Progenitor cell of endocrine pancreas (in vitro differentiated cells): ENCODE measurements around the gene GAN. TPM values are rescaled to one million over a fixed set of nuclear protein-coding genes. Genes with fewer than 3 reads are reported as not detected.

Experiments used
- DNase-seq: peaks from one replicate; pipeline ENCODE4 v3.0.0; 2021; ENCODE audit warnings: low spot score; ENCODE audit not compliant: unreplicated experiment
- H3K27ac Mint-ChIP-seq: 2 replicates; pipeline ENCODE4 v1.8.0; 2021; ENCODE audit warnings: mild to moderate bottlenecking, moderate library complexity, mixed read lengths
- H3K27me3 Mint-ChIP-seq: 2 replicates; pipeline ENCODE4 v1.8.0; 2021; ENCODE audit warnings: mixed read lengths
- H3K36me3 Mint-ChIP-seq: 2 replicates; pipeline ENCODE4 v1.8.0; 2022; ENCODE audit warnings: mixed read lengths; ENCODE audit not compliant: insufficient read depth
- H3K4me1 Mint-ChIP-seq: 2 replicates; pipeline ENCODE4 v1.8.0; 2021; ENCODE audit warnings: low read depth, mixed read lengths
- H3K4me3 Mint-ChIP-seq: 2 replicates; pipeline ENCODE4 v1.8.0; 2021; ENCODE audit warnings: low read depth, mild to moderate bottlenecking, moderate library complexity, mixed read lengths
- H3K9me3 Mint-ChIP-seq: 2 replicates; pipeline ENCODE4 v1.8.0; 2021; ENCODE audit warnings: low read depth, mixed read lengths
- CTCF ChIP-seq: fragments of 200-600 bp; sonication (generic); IDR thresholded peaks from one replicate; pipeline ENCODE4 v1.5.0; 2021; ENCODE audit warnings: antibody characterized with exemption, mild to moderate bottlenecking; ENCODE audit not compliant: unreplicated experiment
- total RNA-seq: library from RNA; stranded (reverse); gene quantifications from 2 replicates; pipeline ENCODE4 v1.2.1, GENCODE V29; 2021

Gene GAN
- total RNA-seq, 1 donor from 2014 or later: 14.0 TPM

GRCh38 chr16:81374550-81374949, 59.8 kb downstream of the GAN start:
- Mint-ChIP-seq H3K9me3 (no peaks in the 10 kb centered on the region), H3K27ac (no peak overlapping the region), H3K4me3 (no peak overlapping the region), H3K27me3 (no peaks in the 10 kb centered on the region), H3K36me3 (peaks cover 6% of the 10 kb centered on the region), H3K4me1 (peaks cover 1% of the 10 kb centered on the region)
- no peak for TF ChIP-seq CTCF
- no peak for DNase-seq

GRCh38 chr16:81376880-81377279, 62.1 kb downstream of the GAN start:
- no peak overlapping the region for H3K4me3 Mint-ChIP-seq
- H3K36me3 Mint-ChIP-seq: peaks cover 7% of the 10 kb centered on the region
- DNase-seq: no peak
- no peak for TF ChIP-seq CTCF
- no peaks in the 10 kb centered on the region for H3K27me3 Mint-ChIP-seq
- peaks cover 8% of the 10 kb centered on the region for H3K4me1 Mint-ChIP-seq
- H3K27ac Mint-ChIP-seq: no peak overlapping the region
- H3K9me3 Mint-ChIP-seq: no peaks in the 10 kb centered on the region

GRCh38 chr16:81378049-81378448, 63.3 kb downstream of the GAN start:
- Mint-ChIP-seq H3K27me3 (no peaks in the 10 kb centered on the region), H3K4me3 (no peak overlapping the region), H3K9me3 (no peaks in the 10 kb centered on the region), H3K4me1 (peaks cover 8% of the 10 kb centered on the region), H3K36me3 (peaks cover 7% of the 10 kb centered on the region), H3K27ac (peak overlapping the region; percentile 84)
- no peak for DNase-seq
- no peak for TF ChIP-seq CTCF

- no peak for TF ChIP-seq CTCF
- Mint-ChIP-seq H3K4me1 (peaks cover 8% of the 10 kb centered on the region), H3K27ac (no peak overlapping the region), H3K36me3 (peaks cover 6% of the 10 kb centered on the region), H3K4me3 (no peak overlapping the region), H3K9me3 (no peaks in the 10 kb centered on the region), H3K27me3 (no peaks in the 10 kb centered on the region)
- DNase-seq: no peak
These were observed 66.2 kb downstream of the GAN start for GRCh38 chr16:81380932-81381331.

- H3K4me1 Mint-ChIP-seq: peaks cover 8% of the 10 kb centered on the region
- no peaks in the 10 kb centered on the region for H3K27me3 Mint-ChIP-seq
- no peaks in the 10 kb centered on the region for H3K9me3 Mint-ChIP-seq
- no peak for DNase-seq
- no peak overlapping the region for H3K27ac Mint-ChIP-seq
- H3K36me3 Mint-ChIP-seq: peaks cover 10% of the 10 kb centered on the region
- no peak for TF ChIP-seq CTCF
- no peak overlapping the region for H3K4me3 Mint-ChIP-seq
These were observed 69.2 kb downstream of the GAN start for GRCh38 chr16:81384006-81384405.
